K562 (cell line): ENCODE results near the gene L3MBTL1. TPM values are rescaled to one million over a fixed set of nuclear protein-coding genes. Genes with fewer than 3 reads are reported as not detected.

ENCODE experiments used
- ATAC-seq: fragments of 200-7000 bp; cut with Tn5 transposase; 3 replicates; pipeline ENCODE4 v1.9.1; 2020; ENCODE audit warnings: moderate library complexity
- BruUV-seq: library from RNA; stranded (reverse); fragments of 400-500 nt; replicated peaks from 2 replicates; lab custom pipeline; 2021; lab: Mats Ljungman, UMichigan
- CTCF ChIA-PET: fragments of 300-600 bp; formaldehyde crosslinking; extraction: SDS; loops from one replicate; lab custom pipeline; 2021; ENCODE audit warnings: low intra/inter-chr PET ratio; lab: Yijun Ruan, JAX
- POLR2A ChIA-PET: fragments of 300-600, 350-650 bp; sonication (Branson Sonifier 250); formaldehyde crosslinking; extraction: SDS; loops from one replicate; lab custom pipeline; 2021; ENCODE audit warnings: antibody characterized with exemption, inconsistent platforms; lab: Yijun Ruan, JAX
- DNase-seq, 4 experiments: peaks; one replicate each; pipeline versions ENCODE4 v3.0.0 to v3.0.0-alpha.2; 2011 to 2018; ENCODE audit warnings: low spot score in 3 of 4, mixed read lengths in 3 of 4; ENCODE audit errors: extremely low read depth in 1 of 4
- FAIRE-seq: peaks from 2 replicates; lab custom pipeline; 2011; peaks lifted over from hg19 to GRCh38; lab: Jason Lieb, UNC
- H2AFZ ChIP-seq: 2 replicates; pipeline ENCODE4 v1.6.0; 2011; ENCODE audit warnings: low read depth, low read length, control low read depth, inconsistent platforms
- H3K27ac ChIP-seq: fragments of 200-600 bp; 3 replicates; pipeline ENCODE4 v1.8.0; 2011; ENCODE audit warnings: low read depth, mild to moderate bottlenecking, control low read depth, inconsistent platforms, low read length, moderate library complexity, mixed read lengths; ENCODE audit errors: extremely low read depth
- H3K27me3 ChIP-seq, 2 experiments: fragments of 300-600 bp in 1 of 2; 2 replicates in 1 of 2; 3 replicates in 1 of 2; pipeline versions ENCODE4 v1.6.0 to v1.8.0; 2011; ENCODE audit warnings: inconsistent platforms in 2 of 2, low read length in 2 of 2, mild to moderate bottlenecking in 1 of 2, mixed read lengths in 1 of 2, moderate library complexity in 1 of 2; ENCODE audit not compliant: control insufficient read depth in 2 of 2, insufficient read depth in 2 of 2
- H3K36me3 ChIP-seq: fragments of 300-600 bp; 3 replicates; pipeline ENCODE4 v1.8.0; 2011; ENCODE audit warnings: mild to moderate bottlenecking, low read length, inconsistent platforms; ENCODE audit not compliant: control insufficient read depth, insufficient read depth
- H3K4me1 ChIP-seq, 2 experiments: fragments of 200-600 bp in 1 of 2; replicated peaks in 1 of 2; 2 replicates in 1 of 2; 3 replicates in 1 of 2; pipeline versions ENCODE4 v1.5.1 to v1.8.0; 2011; ENCODE audit warnings: inconsistent platforms in 2 of 2, low read length in 2 of 2, mild to moderate bottlenecking in 1 of 2, mixed read lengths in 1 of 2, moderate library complexity in 1 of 2; ENCODE audit not compliant: control insufficient read depth in 2 of 2, insufficient read depth in 2 of 2
- H3K4me2 ChIP-seq: 2 replicates; pipeline ENCODE4 v1.6.1; 2011; ENCODE audit warnings: low read length, control low read depth, inconsistent platforms, mixed read lengths; ENCODE audit not compliant: insufficient read depth
- H3K4me3 ChIP-seq: fragments of 200-600 bp; sonication (generic), shearing (Covaris generic); 2 replicates; pipeline ENCODE4 v1.5.1; 2016; ENCODE audit warnings: control low read depth, inconsistent platforms
- H3K79me2 ChIP-seq: fragments of 200-600 bp; 3 replicates; pipeline ENCODE4 v1.8.0; 2011; ENCODE audit warnings: low read length, inconsistent platforms; ENCODE audit not compliant: control insufficient read depth, insufficient read depth
- H3K9ac ChIP-seq, 2 experiments: 2 replicates each; pipeline versions ENCODE4 v1.6.0 to v1.6.1; 2011; ENCODE audit warnings: low read depth in 2 of 2, low read length in 2 of 2, control low read depth in 1 of 2, inconsistent platforms in 1 of 2, mild to moderate bottlenecking in 1 of 2, mixed read lengths in 1 of 2; ENCODE audit not compliant: insufficient read depth in 1 of 2
- H3K9me1 ChIP-seq: one replicate; pipeline ENCODE4 v1.6.0; 2011; ENCODE audit warnings: inconsistent platforms, mild to moderate bottlenecking, low read length, moderate library complexity; ENCODE audit not compliant: control insufficient read depth, insufficient read depth
- H3K9me3 ChIP-seq: replicated peaks from 2 replicates; pipeline ENCODE4 v1.5.1; 2011; ENCODE audit warnings: low read depth, low read length, inconsistent platforms; ENCODE audit not compliant: control insufficient read depth, insufficient read depth
- H4K20me1 ChIP-seq: replicated peaks from 2 replicates; pipeline ENCODE4 v1.6.1; 2011; ENCODE audit warnings: low read length, inconsistent platforms, mixed read lengths; ENCODE audit not compliant: control insufficient read depth, insufficient read depth
- CEBPZ ChIP-seq: fragments of 150-350 bp; IDR thresholded peaks from 2 replicates; pipeline ENCODE4 v1.6.1; 2014; ENCODE audit warnings: low read depth, mild to moderate bottlenecking, low read length, borderline replicate concordance
- CTCF ChIP-seq, 3 experiments: IDR thresholded peaks in 2 of 3; conservative IDR thresholded peaks in 1 of 3; 2 replicates each; pipeline ENCODE4 v1.5.1; 2011 to 2012; ENCODE audit warnings: low read length in 3 of 3, mild to moderate bottlenecking in 3 of 3, control low read depth in 2 of 3, improper control_type of control experiment in 1 of 3, inconsistent platforms in 1 of 3, low read depth in 1 of 3, mixed read lengths in 1 of 3, moderate library complexity in 1 of 3; ENCODE audit not compliant: insufficient read depth in 2 of 3
- MBD2 ChIP-seq: sonication (generic); IDR thresholded peaks from 2 replicates; pipeline ENCODE4 v1.6.1; 2016; ENCODE audit warnings: low read depth, borderline replicate concordance
- SRSF9 ChIP-seq: fragments of 200-400 bp; formaldehyde crosslinking; IDR thresholded peaks from 2 replicates; pipeline ENCODE4 v1.6.1; 2017; ENCODE audit warnings: low read depth, low read length, borderline replicate concordance
- ZNF174 ChIP-seq: fragments of 250-450 bp; sonication (Bioruptor Pico); IDR thresholded peaks from 2 replicates; pipeline ENCODE4 v1.4.0; 2020; ENCODE audit warnings: mild to moderate bottlenecking
- ZNF239 ChIP-seq: fragments of 250-450 bp; sonication (Bioruptor Pico); IDR thresholded peaks from 2 replicates; pipeline ENCODE4 v1.4.0; 2020; ENCODE audit warnings: mild to moderate bottlenecking
- WGBS: fragments of 100-300 bp; shearing (Covaris generic); methylation state at CpG from one replicate; pipeline ENCODE4 v1.1.6; 2016; ENCODE audit warnings: low coverage, mixed read lengths; ENCODE audit not compliant: insufficient coverage; ENCODE audit errors: missing lambda C conversion rate; 5-methylcytosine and 5-hydroxymethylcytosine counted together
- in situ Hi-C: fragments of 300-500 bp; cut with MboI; formaldehyde crosslinking; loops from 4 replicates; pipeline ENCODE4 v1.15.0; 2018; ENCODE audit warnings: inconsistent platforms, mixed read lengths
- intact Hi-C: fragments of 100-400 bp; cut with micrococcal nuclease; formaldehyde crosslinking; loops from 2 replicates; pipeline ENCODE4 v1.14.2; 2022
- polyA plus RNA-seq, 8 experiments: library from polyadenylated mRNA; depleted of rRNA in 4 of 8; stranded (reverse) in 5 of 8; unstranded in 3 of 8; fragments of >200 nt; fragmentation: Nextera tagmentation in 2 of 8; fragmentation: Illumina TruSeq in 1 of 8; extraction: Ambion mirVana in 2 of 8; extraction: Trizol in 1 of 8; gene quantifications; 2 replicates each; pipeline versions ENCODE4 v1.2.1 to v1.2.3, GENCODE V29; 2011 to 2014; ENCODE audit warnings: inconsistent platforms in 1 of 8, missing spikeins in 1 of 8
- total RNA-seq, 7 experiments: library from RNA; depleted of rRNA in 6 of 7; stranded (reverse); fragments of >200 nt in 6 of 7; fragmentation: Illumina TruSeq in 2 of 7; extraction: Trizol in 2 of 7; gene quantifications; 2 replicates each; pipeline versions ENCODE4 v1.2.1 to v1.2.3, GENCODE V29; 2011 to 2021; ENCODE audit warnings: low replicate concordance in 1 of 7
- TF ChIP-seq, protein P1 (sequence below): fragments of 250-450 bp; sonication (Bioruptor Pico); IDR thresholded peaks from 2 replicates; pipeline ENCODE4 v1.6.1; 2021; ENCODE audit warnings: mild to moderate bottlenecking

Gene L3MBTL1
- total and polyA plus RNA-seq, 9 of the 15 experiments (the other 6 are each of a cell fraction or from before 2014, with no cell fraction given), result 0.77 to 10.0 (median 4.4) TPM

DNA sequence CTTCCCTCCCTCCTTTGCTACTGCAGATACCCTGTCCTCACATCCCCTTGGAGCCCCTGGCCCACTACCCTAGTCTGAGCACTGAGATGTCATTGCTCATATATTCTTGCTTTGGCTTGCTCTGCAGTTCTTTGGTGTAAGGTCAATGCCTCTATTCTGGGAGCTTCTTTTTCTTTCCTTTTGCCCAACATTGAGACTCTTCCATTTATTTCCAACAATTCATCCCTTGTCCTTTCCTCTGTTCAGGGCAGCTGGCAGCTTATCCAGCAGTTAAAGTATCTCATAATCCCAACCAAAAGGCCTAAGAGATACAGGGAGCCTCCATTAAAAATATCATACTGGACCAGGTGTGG, 23.6 kb downstream of the L3MBTL1 start:
- in situ Hi-C loops, result no loop called here
- no peak for TF ChIP-seq CTCF (IDR thresholded peaks at IDR 0.05 in 2 of 3, conservative IDR thresholded peaks at IDR 0.05 in 1 of 3; ENCODE audit: insufficient read depth in 2 of 3, low read depth in 1 of 3, low read length in 3 of 3)
- ATAC-seq, result no peak
- no peak overlapping the region for H3K9ac ChIP-seq
- POLR2A ChIA-PET, result interaction anchor here (0.7 to 1.4 kb wide), 4 partner anchors 8 to 187 kb away, joined by 3 to 4 read pairs (median 4); no protein-coding TSS in a partner anchor
- no peak for FAIRE-seq
- no peaks in the 10 kb centered on the region for H3K9me3 ChIP-seq
- peaks cover 4% of the 10 kb centered on the region; the same call in 1 of the 3 replicates for H3K36me3 ChIP-seq
- no peak for DNase-seq
- peaks cover 0 to 6% of the 10 kb centered on the region in 2 experiments; a peak in 2 of 5 replicates for H3K4me1 ChIP-seq
- no TSS peak for BruUV-seq
- no peak overlapping the region for H2AFZ ChIP-seq
- CTCF ChIA-PET, result no interaction called here
- no peaks in the 10 kb centered on the region; the same call in 1 of the 2 replicates for H4K20me1 ChIP-seq
- no peaks in the 10 kb centered on the region for H3K27me3 ChIP-seq
- H3K27ac ChIP-seq, result no peak overlapping the region
- no peak overlapping the region for H3K4me3 ChIP-seq
- H3K79me2 ChIP-seq, result no peaks in the 10 kb centered on the region
- intact Hi-C loops, result loop anchor here (10.0 kb wide), 1 partner anchor 554 kb away; no protein-coding TSS in a partner anchor
- no peaks in the 10 kb centered on the region for H3K9me1 ChIP-seq
- no peak overlapping the region for H3K4me2 ChIP-seq

DNA sequence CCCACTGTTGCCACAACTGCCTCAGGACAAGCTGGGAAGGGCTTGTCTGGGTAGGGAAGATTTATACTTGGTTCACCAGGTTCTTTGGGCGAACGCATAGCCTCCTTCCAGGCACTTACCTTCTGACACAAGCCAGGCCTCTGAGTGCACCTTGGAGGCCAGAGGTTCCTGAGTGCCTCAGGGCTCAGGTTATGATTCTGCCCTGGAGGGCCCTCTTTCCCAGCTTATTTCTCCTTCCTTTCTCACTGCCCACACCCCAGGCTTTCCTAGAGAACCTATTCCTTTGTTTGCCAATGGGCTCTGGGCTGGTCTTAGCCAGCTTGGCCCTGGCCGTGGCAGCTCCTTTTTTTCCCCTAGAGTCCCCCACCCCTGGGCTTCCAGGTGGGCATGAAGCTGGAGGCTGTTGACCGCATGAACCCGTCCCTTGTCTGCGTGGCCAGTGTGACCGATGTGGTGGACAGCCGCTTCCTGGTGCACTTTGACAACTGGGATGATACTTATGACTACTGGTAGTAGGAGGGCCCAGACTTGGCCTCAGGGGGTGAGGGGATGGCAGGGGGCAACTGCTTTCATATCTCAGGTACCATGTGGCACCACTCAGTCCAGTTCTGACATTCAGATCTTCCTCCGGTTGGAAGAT, 25.0 kb downstream of the L3MBTL1 start:
- H3K4me1 ChIP-seq, result peaks cover 0 to 7% of the 10 kb centered on the region in 2 experiments; a peak in 2 of 5 replicates
- in situ Hi-C loops, result no loop called here
- no peaks in the 10 kb centered on the region; the same call in 1 of the 2 replicates for H4K20me1 ChIP-seq
- intact Hi-C loops, result loop anchor here (10.0 kb wide), 1 partner anchor 552 kb away; no protein-coding TSS in a partner anchor
- 82% methylated on average over 8 of the region's 9 CpGs for WGBS
- H3K36me3 ChIP-seq, result peaks cover 12% of the 10 kb centered on the region; the same call in 2 of the 3 replicates
- no peaks in the 10 kb centered on the region for H3K9me3 ChIP-seq
- BruUV-seq, result no TSS peak
- no peak overlapping the region for H3K4me3 ChIP-seq
- no peaks in the 10 kb centered on the region for H3K9me1 ChIP-seq
- CTCF ChIA-PET, result no interaction called here
- no peak overlapping the region for H2AFZ ChIP-seq
- H3K9ac ChIP-seq, result no peak overlapping the region
- H3K27me3 ChIP-seq, result no peaks in the 10 kb centered on the region
- H3K79me2 ChIP-seq, result no peaks in the 10 kb centered on the region
- FAIRE-seq, result no peak
- DNase-seq, result no peak
- H3K27ac ChIP-seq, result no peak overlapping the region
- no peak for ATAC-seq
- H3K4me2 ChIP-seq, result no peak overlapping the region
- POLR2A ChIA-PET, result interaction anchor here (0.6 to 1.4 kb wide), 2 partner anchors 9 to 14 kb away, joined by 3 to 4 read pairs; no protein-coding TSS in a partner anchor
- no peak for TF ChIP-seq SRSF9
- no peak for TF ChIP-seq MBD2
- TF ChIP-seq, protein P1, sequence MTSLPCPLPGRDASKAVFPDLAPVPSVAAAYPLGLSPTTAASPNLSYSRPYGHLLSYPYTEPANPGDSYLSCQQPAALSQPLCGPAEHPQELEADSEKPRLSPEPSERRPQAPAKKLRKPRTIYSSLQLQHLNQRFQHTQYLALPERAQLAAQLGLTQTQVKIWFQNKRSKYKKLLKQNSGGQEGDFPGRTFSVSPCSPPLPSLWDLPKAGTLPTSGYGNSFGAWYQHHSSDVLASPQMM, result no peak
- TF ChIP-seq ZNF174 (CRISPR knock-in tag), result no peak
- TF ChIP-seq ZNF239 (CRISPR knock-in tag), result no peak
- no peak for TF ChIP-seq CEBPZ
